EH (cell line): ENCODE measurements around the gene USP20.

Source experiments
- DNase-seq: peaks from one replicate; pipeline ENCODE4 v3.0.0-alpha.2; 2015; ENCODE audit warnings: low read depth

Gene USP20

GRCh38 chr9:129919841-129920240, 84.6 kb downstream of the USP20 start:
- DNase-seq = no peak

DNA sequence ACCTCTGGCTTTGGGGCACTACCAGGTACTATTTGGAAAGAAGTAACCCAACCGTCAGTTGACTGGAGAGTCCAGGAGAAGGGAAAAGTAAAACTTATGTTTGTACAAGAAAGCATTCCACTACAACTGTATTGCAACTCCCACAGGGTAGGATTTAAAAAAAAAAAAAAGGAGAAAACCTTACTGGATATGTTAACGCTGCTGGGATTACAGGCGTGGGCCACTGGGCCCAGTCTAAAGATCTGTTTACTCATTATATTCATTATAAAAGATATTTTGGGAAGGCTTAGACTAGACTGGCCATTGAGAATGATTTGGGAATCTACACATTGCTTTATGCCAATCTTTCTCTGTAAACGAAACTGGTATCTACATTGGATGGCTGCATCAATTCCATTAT, 86.6 kb downstream of the USP20 start:
- no peak for DNase-seq

GRCh38 chr9:129923589-129923988, 88.3 kb downstream of the USP20 start:
- DNase-seq = no peak

GRCh38 chr9:129929496-129930125, 94.4 kb downstream of the USP20 start:
- no peak for DNase-seq

- no peak for DNase-seq
Measured at GRCh38 chr9:129930743-129931142, 95.5 kb downstream of the USP20 start.
